Hematopoietic multipotent progenitor cell treated with erythropoietin and hydrocortisone succinate and interleukin-3 and kit ligand, for 6 days (in vitro differentiated cells): ENCODE measurements around the gene SCN4A.

Experiments used
- DNase-seq: peaks from one replicate; pipeline ENCODE4 v3.0.0-alpha.2; 2015

SCN4A gene

GRCh38 chr17:64001763-64002529, 29.2 kb upstream of the SCN4A start:
- no peak for DNase-seq

GRCh38 chr17:64001091-64001579, 28.4 kb upstream of the SCN4A start:
- no peak for DNase-seq

DNA sequence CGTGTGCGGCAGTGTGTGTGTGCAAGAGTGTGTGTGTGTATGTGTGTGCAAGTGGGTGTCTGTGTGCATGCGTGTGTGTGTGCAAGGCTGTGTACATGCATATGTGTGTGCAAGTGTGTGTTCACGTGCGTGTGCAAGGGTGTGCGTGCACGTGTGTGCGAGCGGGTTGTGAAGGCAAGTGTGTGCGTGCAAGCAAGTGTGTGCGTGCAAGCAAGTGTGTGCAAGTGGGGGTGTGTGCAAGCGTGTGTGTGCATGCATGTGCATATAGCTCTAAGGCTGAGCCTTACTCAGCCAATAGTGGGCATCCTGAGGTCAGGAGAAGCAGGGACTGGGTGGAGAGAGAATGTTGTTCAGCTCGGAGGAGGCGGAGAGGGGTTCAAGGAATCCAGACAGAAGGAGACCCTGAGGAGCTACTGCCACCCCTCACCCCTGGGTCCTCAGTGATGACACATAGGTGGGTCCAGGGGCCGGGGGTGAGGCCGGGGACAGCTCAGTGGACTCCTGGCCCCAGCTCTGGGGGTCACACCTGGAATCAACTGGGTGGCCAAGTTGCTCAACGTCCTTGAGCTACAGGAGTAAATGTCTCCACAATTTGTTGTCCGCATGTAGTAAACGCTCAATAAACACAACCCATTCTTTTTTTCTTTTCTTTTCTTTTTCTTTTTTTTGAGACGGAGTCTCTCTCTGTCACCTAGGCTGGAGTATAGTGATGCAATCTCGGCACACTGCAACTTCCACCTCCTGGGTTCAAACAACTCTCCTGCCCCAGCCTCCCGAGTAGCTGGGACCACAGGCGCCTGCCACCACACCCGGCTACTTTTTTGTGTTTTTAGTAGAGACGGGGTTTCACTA, 27.2 kb upstream of the SCN4A start:
- DNase-seq, result no peak

- DNase-seq, result no peak
Measured at GRCh38 chr17:63998721-63999679, 26.3 kb upstream of the SCN4A start.

DNA sequence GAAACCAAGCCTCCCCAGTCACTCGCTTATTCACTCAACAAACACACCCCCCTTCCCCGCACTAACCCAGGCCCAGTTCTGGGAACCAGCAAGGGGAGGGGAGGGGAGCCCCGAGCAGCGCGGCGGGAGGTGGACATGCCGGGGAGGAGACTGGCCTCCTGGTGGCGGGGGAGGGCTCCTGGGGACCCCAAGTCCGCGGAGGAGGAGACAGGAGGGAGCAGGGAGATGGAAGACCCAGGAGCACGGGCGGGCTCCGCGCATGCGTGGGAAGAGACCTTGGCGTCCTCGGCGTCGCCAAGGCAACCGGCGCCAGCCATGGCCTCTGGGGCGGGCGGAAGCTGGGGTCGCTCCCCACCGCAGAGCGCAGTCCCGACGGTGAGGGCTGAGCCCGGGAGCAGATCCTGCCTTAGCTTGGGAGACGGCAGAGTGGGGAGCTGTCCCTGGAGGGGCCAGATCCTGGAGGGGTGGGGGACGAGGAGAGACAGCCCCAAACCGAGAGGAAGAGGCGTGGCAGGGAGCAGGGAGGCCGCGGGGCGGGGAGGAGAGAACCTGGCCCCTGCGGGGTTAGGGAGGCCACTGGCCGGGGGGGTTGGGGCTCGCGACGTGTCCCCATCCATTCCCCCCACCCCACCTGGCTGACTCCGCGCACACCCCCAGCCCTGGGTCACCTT, 25.5 kb upstream of the SCN4A start, which contains the start of gene PRR29:
Gene PRR29, plus strand, starts transcription at position 302 of the 671 bp plus-strand sequence. Its CDS starts 14 bp downstream, at position 316.
- DNase-seq, result peak; percentile 90

GRCh38 chr17:63997341-63998048, 24.8 kb upstream of the SCN4A start:
- DNase-seq, result peak; percentile 3

GRCh38 chr17:63996430-63997182, 23.9 kb upstream of the SCN4A start:
- no peak for DNase-seq

- peak; percentile 0 for DNase-seq
Measured at GRCh38 chr17:63995626-63996025, 22.9 kb upstream of the SCN4A start.

DNA sequence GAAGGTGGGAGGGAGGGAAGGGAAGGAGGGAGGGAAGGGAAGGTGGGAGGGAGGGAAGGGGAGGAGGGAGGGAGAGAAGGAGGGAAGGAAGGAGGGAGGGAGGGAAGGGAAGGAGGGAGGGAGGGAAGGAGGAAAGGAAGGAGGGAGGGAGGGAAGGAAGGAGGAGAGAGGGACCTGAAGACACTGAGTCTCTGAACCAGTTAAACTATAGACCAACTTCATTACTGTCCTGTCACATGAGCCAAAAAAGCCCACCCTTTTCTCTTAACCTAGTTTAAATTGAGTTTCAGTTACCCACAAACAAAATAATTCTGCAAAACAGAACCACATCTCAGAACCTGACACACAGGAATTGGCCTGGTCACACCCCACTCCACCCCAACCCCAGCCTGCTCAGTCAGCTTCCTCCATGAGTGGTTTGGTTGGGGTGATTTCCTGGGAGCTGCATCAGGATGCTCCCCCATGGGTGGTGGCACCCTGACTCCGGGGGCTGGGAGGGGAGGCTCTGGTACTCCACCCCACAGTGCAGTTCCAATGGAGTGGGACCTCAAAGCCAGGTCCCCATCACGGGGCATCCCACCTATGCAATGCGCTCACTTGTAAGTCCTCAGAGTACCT, 20.8 kb upstream of the SCN4A start:
- DNase-seq, result no peak

GRCh38 chr17:63991611-63992010, 18.9 kb upstream of the SCN4A start:
- DNase-seq, result no peak

GRCh38 chr17:63989622-63990345, 17.1 kb upstream of the SCN4A start:
- DNase-seq, result no peak

DNA sequence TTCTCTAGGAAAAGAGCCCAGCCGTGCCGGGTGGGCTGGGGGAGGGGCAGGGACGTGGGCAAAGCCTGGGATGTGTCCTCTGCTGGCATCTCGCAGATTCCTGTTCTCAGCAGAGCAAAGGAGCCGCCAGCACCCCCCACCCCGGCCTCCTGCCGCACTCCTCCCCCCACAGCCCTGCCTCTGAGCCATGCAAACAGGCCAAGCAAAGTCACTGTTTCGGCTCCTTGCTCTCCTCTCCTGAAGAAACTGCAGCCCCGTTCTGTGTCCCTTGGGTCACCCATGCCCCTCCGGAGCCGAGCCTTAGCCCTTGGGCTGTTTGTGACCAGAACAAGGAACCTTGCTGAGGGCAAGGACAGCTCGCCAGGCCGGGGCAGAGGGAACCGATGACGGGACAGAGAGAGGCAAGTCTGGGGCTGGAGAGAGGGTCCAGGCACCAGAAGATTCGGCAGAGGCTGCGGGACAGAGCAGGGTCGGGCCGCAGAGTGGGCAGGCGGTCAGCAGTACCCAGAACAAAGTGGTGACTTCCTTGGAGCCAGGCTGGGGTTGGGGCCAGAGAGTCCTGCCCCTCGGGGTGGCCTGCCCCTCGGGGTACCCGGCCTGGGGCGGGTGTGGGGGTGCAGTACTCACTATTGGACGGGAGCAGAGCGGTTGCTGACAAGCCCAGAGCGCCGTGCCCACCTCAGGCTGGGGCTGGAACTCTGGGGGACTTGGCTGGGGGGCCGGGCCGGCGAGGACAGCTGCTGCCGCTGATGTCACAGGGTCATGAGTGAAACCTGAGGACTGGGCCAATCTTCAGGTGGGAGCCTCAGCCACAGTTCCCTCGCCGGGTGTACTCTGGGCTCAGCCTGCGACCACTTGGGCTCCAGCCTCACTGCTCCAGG, 16.3 kb upstream of the SCN4A start:
- DNase-seq, result no peak

DNA sequence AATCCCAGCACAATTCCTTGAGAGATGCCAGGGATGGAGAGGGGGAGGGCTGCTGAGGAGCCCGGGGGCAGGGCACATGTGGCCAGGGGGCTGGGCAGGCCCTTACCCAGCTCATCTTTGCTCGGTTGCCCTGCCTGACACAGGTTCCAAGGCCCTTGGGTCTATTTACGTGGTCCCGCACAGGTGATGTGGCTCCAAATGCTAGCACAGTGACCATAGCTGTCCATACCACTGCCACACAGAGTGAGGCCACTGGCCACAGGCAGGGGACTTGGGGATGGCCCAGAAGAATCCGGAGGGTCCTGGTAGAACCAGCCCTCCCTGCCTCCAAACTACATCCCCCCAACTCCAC, 15.4 kb upstream of the SCN4A start:
- no peak for DNase-seq

GRCh38 chr17:63987221-63988126, 14.8 kb upstream of the SCN4A start:
- no peak for DNase-seq

GRCh38 chr17:63986821-63987220, 14.1 kb upstream of the SCN4A start:
- DNase-seq, result no peak

DNA sequence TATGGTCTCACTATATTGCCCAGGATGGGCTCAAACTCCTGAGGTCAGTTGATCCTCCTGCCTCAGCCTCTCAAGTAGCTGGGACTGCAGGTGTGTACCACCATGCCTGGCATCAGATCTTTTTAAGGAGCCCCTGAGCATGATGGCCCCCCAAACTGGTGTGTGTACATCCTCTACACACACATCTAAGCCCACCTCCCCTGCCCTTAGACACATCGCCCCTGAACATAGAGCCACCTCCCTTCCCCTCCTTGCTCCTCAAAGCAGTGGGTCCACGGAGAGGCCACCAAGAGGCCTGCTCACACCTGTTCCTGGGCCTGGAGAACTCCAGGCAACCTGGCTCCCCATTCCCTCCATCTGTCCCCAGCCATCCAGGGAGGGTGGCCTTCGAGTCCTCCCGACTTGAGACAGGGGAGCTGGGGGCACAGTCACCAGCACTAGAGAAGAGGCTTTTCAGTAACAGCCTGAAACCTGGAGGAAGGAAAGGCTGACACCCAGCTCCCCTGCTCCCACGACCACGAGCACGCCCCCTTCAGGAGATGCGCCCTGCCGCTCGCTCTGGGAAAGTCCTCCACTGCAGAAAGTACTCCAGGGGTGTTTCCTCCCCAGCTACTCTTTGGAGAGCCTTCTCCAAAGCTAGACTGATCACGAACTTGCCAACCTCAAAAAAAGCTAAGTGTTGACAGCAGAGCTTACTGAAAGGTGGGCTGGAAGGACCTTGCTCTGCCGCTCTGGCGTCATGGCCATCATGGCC, 12.8 kb upstream of the SCN4A start:
- no peak for DNase-seq
